A673 (cell line): ENCODE results near the gene MAML3. TPM values are rescaled to one million over a fixed set of nuclear protein-coding genes. Genes with fewer than 3 reads are reported as not detected.

Source experiments
- BruUV-seq: library from RNA; stranded (reverse); fragments of 400-500 nt; replicated peaks from 2 replicates; lab custom pipeline; 2021; lab: Mats Ljungman, UMichigan
- CTCF ChIA-PET: fragments of 300-600 bp; sonication (Branson Sonifier 250); formaldehyde crosslinking; loops from one replicate; lab custom pipeline; 2022; ENCODE audit warnings: antibody characterized with exemption; lab: Charles Lee
- POLR2A ChIA-PET: fragments of 300-600 bp; sonication (Branson Sonifier 250); formaldehyde crosslinking; loops from one replicate; lab custom pipeline; 2022; ENCODE audit warnings: antibody characterized with exemption; ENCODE audit not compliant: low non-redundant PET; lab: Charles Lee
- DNase-seq: peaks from one replicate; pipeline ENCODE4 v3.0.0-alpha.2; 2015; ENCODE audit warnings: low spot score
- H3K27ac ChIP-seq: fragments of 200-600 bp; sonication (generic); 2 replicates; pipeline ENCODE4 v1.5.1; 2016; ENCODE audit warnings: mixed run types, low read depth, mild to moderate bottlenecking, mixed read lengths, antibody characterized with exemption, low read length; ENCODE audit not compliant: poor library complexity, severe bottlenecking
- H3K27me3 ChIP-seq: fragments of 200-600 bp; sonication (generic); replicated peaks from 2 replicates; pipeline ENCODE4 v1.6.1; 2017; ENCODE audit warnings: mixed run types, low read depth, mild to moderate bottlenecking, mixed read lengths, antibody characterized with exemption, low read length; ENCODE audit not compliant: insufficient read depth, poor library complexity
- H3K36me3 ChIP-seq: fragments of 200-600 bp; sonication (generic); 2 replicates; pipeline ENCODE4 v1.6.1; 2016; ENCODE audit warnings: mixed run types, mild to moderate bottlenecking, mixed read lengths, antibody characterized with exemption, low read length; ENCODE audit not compliant: insufficient read depth, poor library complexity, severe bottlenecking
- H3K4me1 ChIP-seq: fragments of 200-600 bp; sonication (generic); 2 replicates; pipeline ENCODE4 v1.6.1; 2017; ENCODE audit warnings: mixed run types, mild to moderate bottlenecking, mixed read lengths, antibody characterized with exemption, low read length; ENCODE audit not compliant: insufficient read depth, poor library complexity, severe bottlenecking
- H3K4me3 ChIP-seq: fragments of 200-600 bp; sonication (generic); 2 replicates; pipeline ENCODE4 v1.5.1; 2016; ENCODE audit warnings: low read depth, mixed run types, mild to moderate bottlenecking, mixed read lengths, low read length; ENCODE audit not compliant: poor library complexity, severe bottlenecking
- H3K9me3 ChIP-seq: fragments of 200-600 bp; sonication (generic); 2 replicates; pipeline ENCODE4 v1.6.1; 2016; ENCODE audit warnings: mixed run types, low read depth, mild to moderate bottlenecking, mixed read lengths, antibody characterized with exemption, low read length; ENCODE audit not compliant: poor library complexity, severe bottlenecking
- CTCF ChIP-seq: fragments of 300-800, 200-600 bp; sonication (generic); conservative IDR thresholded peaks from 2 replicates; pipeline ENCODE4 v1.5.1; 2017; ENCODE audit warnings: low read depth, mild to moderate bottlenecking, antibody characterized with exemption, low read length, moderate library complexity, mixed read lengths
- EZH2 ChIP-seq: fragments of 200-600 bp; sonication (generic); IDR thresholded peaks from 2 replicates; pipeline ENCODE4 v1.6.1; 2017; ENCODE audit warnings: borderline replicate concordance, low read depth, mild to moderate bottlenecking, mixed read lengths, antibody characterized with exemption, low read length; ENCODE audit not compliant: poor library complexity, severe bottlenecking
- intact Hi-C: fragments of 100-400 bp; cut with micrococcal nuclease; formaldehyde crosslinking; loops from one replicate; pipeline ENCODE4 v1.10.0; 2022; ENCODE audit not compliant: unreplicated experiment
- total RNA-seq: library from RNA; stranded (reverse); gene quantifications from 2 replicates; pipeline ENCODE4 v1.2.3, GENCODE V29; 2021

Gene MAML3
- total RNA-seq, 1 experiment from 2014 or later = 3.7 TPM

- Histone ChIP-seq H3K27ac (no peak overlapping the region), H3K4me1 (no peaks in the 10 kb centered on the region), H3K27me3 (no peaks in the 10 kb centered on the region), H3K4me3 (no peak overlapping the region), H3K36me3 (no peaks in the 10 kb centered on the region), H3K9me3 (no peaks in the 10 kb centered on the region)
- ChIA-PET CTCF (no interaction called here), POLR2A (no interaction called here)
- no TSS peak for BruUV-seq
- DNase-seq = no peak
- TF ChIP-seq CTCF (no peak), EZH2 (no peak)
- intact Hi-C loops = no loop called here
These were observed 69.6 kb downstream of the MAML3 start for GRCh38 chr4:140084385-140084784.

GRCh38 chr4:140082391-140082755, 71.6 kb downstream of the MAML3 start:
- CTCF ChIA-PET = no interaction called here
- H3K27ac ChIP-seq = no peak overlapping the region
- POLR2A ChIA-PET = no interaction called here
- peaks cover 6% of the 10 kb centered on the region for H3K4me1 ChIP-seq
- H3K9me3 ChIP-seq = no peaks in the 10 kb centered on the region
- intact Hi-C loops = no loop called here
- TF ChIP-seq CTCF (no peak), EZH2 (no peak)
- DNase-seq = no peak
- no peaks in the 10 kb centered on the region for H3K36me3 ChIP-seq
- H3K27me3 ChIP-seq = no peaks in the 10 kb centered on the region
- BruUV-seq = no TSS peak
- H3K4me3 ChIP-seq = no peak overlapping the region

GRCh38 chr4:140081641-140082390, 72.2 kb downstream of the MAML3 start:
- ChIA-PET POLR2A (no interaction called here), CTCF (no interaction called here)
- BruUV-seq = no TSS peak
- Histone ChIP-seq H3K4me3 (no peak overlapping the region), H3K9me3 (no peaks in the 10 kb centered on the region), H3K36me3 (no peaks in the 10 kb centered on the region), H3K27me3 (no peaks in the 10 kb centered on the region), H3K4me1 (peaks cover 6% of the 10 kb centered on the region), H3K27ac (no peak overlapping the region)
- no peak for DNase-seq
- intact Hi-C loops = no loop called here
- TF ChIP-seq CTCF = no peak
- TF ChIP-seq EZH2 = no peak
